GM18511 (cell line): ENCODE results near the gene VAMP1.
A peak's percentile ranks its signal among the peaks of the same experiment; 100 is the strongest.
"Not testable (repeated sequence)": the region's sequence is repeated elsewhere in the genome, so short reads cannot be mapped to it uniquely, and the experiment has no call there.

Experiments
- ATAC-seq: cut with Tn5 transposase; IDR thresholded peaks from one replicate; pipeline ENCODE4 v1.9.1; 2021; ENCODE audit warnings: mild to moderate bottlenecking, moderate library complexity; ENCODE audit not compliant: unreplicated experiment

Gene VAMP1

GRCh38 chr12:6470375-6471163 lies at the start of gene VAMP1:
Gene VAMP1, minus strand, starts transcription at chr12:6470677. Its CDS starts 146 bp downstream, at chr12:6470531.
- peak; percentile 92 for ATAC-seq

- no peak for ATAC-seq
These were observed 49.7 kb upstream of the VAMP1 start for GRCh38 chr12:6520186-6520585.

- ATAC-seq: no peak
These were observed 37.6 kb upstream of the VAMP1 start for GRCh38 chr12:6508087-6508486.

- no peak for ATAC-seq
These were observed 36.9 kb upstream of the VAMP1 start for GRCh38 chr12:6507102-6507998.

- ATAC-seq: no peak
These were observed 30.0 kb upstream of the VAMP1 start for GRCh38 chr12:6500466-6500865.

GRCh38 chr12:6497291-6497690 lies 26.8 kb upstream of the VAMP1 start:
- ATAC-seq: not testable (repeated sequence)

- ATAC-seq: no peak
These were observed 24.5 kb upstream of the VAMP1 start for GRCh38 chr12:6494968-6495367.

GRCh38 chr12:6494258-6494743 lies 23.8 kb upstream of the VAMP1 start:
- no peak for ATAC-seq

- peak; percentile 92 for ATAC-seq
These were observed 23.2 kb upstream of the VAMP1 start, which contains the start of gene NCAPD2 for GRCh38 chr12:6493497-6494257. Gene NCAPD2, plus strand, starts transcription at chr12:6494102. Its CDS starts 997 bp downstream, at chr12:6495099.

GRCh38 chr12:6492838-6493496 lies 22.5 kb upstream of the VAMP1 start, which contains the start of gene MRPL51:
Gene MRPL51, minus strand, starts transcription at chr12:6493262. Its CDS starts 126 bp downstream, at chr12:6493136.
- peak; percentile 73 for ATAC-seq

- ATAC-seq: not testable (repeated sequence)
These were observed 20.2 kb upstream of the VAMP1 start for GRCh38 chr12:6490673-6491072.

- no peak for ATAC-seq
These were observed 19.0 kb upstream of the VAMP1 start for GRCh38 chr12:6489449-6489848.

GRCh38 chr12:6488240-6488639 lies 17.8 kb upstream of the VAMP1 start:
- no peak for ATAC-seq

GRCh38 chr12:6478416-6478815 lies 7.9 kb upstream of the VAMP1 start:
- no peak for ATAC-seq

GRCh38 chr12:6477601-6478377 lies 7.3 kb upstream of the VAMP1 start:
- not testable (repeated sequence) for ATAC-seq

GRCh38 chr12:6476489-6476888 lies 6.0 kb upstream of the VAMP1 start:
- ATAC-seq: no peak

- ATAC-seq: not testable (repeated sequence)
These were observed 4.9 kb upstream of the VAMP1 start for GRCh38 chr12:6475233-6475975.

- ATAC-seq: no peak
These were observed 2.0 kb upstream of the VAMP1 start for GRCh38 chr12:6472491-6472890.

GRCh38 chr12:6471989-6472360 lies 1.5 kb upstream of the VAMP1 start:
- no peak for ATAC-seq
